ENCODE results near the gene ZNF880. TPM values are rescaled to one million over a fixed set of nuclear protein-coding genes. Genes with fewer than 3 reads are reported as not detected.

Gene ZNF880
- total RNA-seq, 4 donors from 2014 or later = 15.6 to 43.5 (median 20.9) TPM

- WGBS, 2 donors = 91 to 97% methylated on average over 6 of the region's 6 CpGs
- no peaks in the 10 kb centered on the region for H3K4me1 ChIP-seq
- TF ChIP-seq EP300 (IDR thresholded peaks at IDR 0.05) = no peak
- TF ChIP-seq, protein P1, sequence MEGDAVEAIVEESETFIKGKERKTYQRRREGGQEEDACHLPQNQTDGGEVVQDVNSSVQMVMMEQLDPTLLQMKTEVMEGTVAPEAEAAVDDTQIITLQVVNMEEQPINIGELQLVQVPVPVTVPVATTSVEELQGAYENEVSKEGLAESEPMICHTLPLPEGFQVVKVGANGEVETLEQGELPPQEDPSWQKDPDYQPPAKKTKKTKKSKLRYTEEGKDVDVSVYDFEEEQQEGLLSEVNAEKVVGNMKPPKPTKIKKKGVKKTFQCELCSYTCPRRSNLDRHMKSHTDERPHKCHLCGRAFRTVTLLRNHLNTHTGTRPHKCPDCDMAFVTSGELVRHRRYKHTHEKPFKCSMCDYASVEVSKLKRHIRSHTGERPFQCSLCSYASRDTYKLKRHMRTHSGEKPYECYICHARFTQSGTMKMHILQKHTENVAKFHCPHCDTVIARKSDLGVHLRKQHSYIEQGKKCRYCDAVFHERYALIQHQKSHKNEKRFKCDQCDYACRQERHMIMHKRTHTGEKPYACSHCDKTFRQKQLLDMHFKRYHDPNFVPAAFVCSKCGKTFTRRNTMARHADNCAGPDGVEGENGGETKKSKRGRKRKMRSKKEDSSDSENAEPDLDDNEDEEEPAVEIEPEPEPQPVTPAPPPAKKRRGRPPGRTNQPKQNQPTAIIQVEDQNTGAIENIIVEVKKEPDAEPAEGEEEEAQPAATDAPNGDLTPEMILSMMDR (IDR thresholded peaks at IDR 0.05) = no peak
- TF ChIP-seq POLR2A (IDR thresholded peaks at IDR 0.05) = no peak
- H3K27me3 ChIP-seq = no peaks in the 10 kb centered on the region
- no peak overlapping the region for H3K27ac ChIP-seq
- peaks cover 31 to 100% (median 52%) of the 10 kb centered on the region in 3 donors for H3K36me3 ChIP-seq
- DNase-seq (ENCODE audit: low spot score in 2 of 2) = no peak
- H3K4me3 ChIP-seq = no peak overlapping the region
- peaks cover 0 to 100% (median 34%) of the 10 kb centered on the region in 4 donors for H3K9me3 ChIP-seq
These were observed 40.6 kb downstream of the ZNF880 start for GRCh38 chr19:52410276-52410675.

DNA sequence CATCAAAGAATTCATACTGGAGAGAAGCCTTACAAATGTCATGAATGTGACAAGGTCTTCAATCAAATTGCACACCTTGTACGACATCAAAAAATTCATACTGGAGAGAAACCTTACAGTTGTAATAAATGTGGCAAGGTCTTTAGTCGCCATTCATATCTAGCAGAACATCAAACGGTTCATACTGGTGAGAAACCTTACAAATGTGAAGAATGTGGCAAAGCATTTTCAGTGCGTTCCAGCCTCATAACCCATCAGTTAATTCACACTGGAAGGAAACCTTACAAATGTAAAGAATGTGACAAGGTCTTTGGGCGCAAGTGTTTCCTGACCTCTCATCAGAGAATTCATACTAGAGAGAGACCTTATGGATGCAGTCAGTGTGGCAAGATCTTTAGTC, 46.0 kb downstream of the ZNF880 start:
- WGBS, 2 donors = 97 to 98% methylated on average over 5 of the region's 5 CpGs

DNA sequence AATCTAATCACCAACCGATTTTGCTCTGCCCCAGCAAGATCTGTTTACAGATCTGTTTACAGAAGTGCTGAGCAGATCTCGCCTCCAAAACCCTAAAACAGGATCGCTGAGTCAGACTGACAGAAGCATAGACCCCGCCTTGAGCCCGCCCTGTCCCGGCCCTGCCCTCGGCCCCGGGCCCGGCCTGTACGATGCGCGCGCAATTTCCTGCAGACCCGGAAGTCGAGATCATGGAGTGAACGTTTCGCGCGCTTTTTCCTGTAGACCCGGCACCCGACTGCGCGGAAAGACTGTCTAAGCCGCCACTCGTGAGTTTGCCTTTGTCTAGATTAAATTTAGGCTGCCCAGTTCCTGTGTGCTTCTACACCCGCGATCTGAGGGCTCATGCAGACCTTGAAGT, 59.2 kb downstream of the ZNF880 start, which contains the start of gene ZNF534:
TSS of gene ZNF534 (plus strand) at position 212 of the 400 bp plus-strand sequence. CDS start 2,327 bp downstream, outside the sequence.
- WGBS, 2 donors = 60 to 78% methylated on average over 27 of the region's 27 CpGs
- Histone ChIP-seq H3K27ac (no peak within 1 kb of the TSS), H3K36me3 (peaks cover 0 to 93% (median 0%) of the 10 kb centered on the region in 3 donors), H3K4me3 (no peak within 1 kb of the TSS), H3K4me1 (no peaks in the 10 kb centered on the region), H3K9me3 (peaks cover 0 to 93% (median 18%) of the 10 kb centered on the region in 4 donors), H3K27me3 (no peaks in the 10 kb centered on the region)
- no peak for DNase-seq (ENCODE audit: low spot score in 2 of 2)
- TF ChIP-seq, protein P1 (IDR thresholded peaks at IDR 0.05) = no peak
- TF ChIP-seq EP300 (IDR thresholded peaks at IDR 0.05) (no peak), POLR2A (IDR thresholded peaks at IDR 0.05) (no peak)

More for the DNA sequence above, 46.0 kb downstream of the ZNF880 start:
- H3K27me3 ChIP-seq = no peaks in the 10 kb centered on the region
- H3K4me1 ChIP-seq = no peaks in the 10 kb centered on the region
- no peak for DNase-seq (ENCODE audit: low spot score in 2 of 2)
- TF ChIP-seq EP300 (IDR thresholded peaks at IDR 0.05) (no peak), POLR2A (IDR thresholded peaks at IDR 0.05) (no peak)
- TF ChIP-seq, protein P1 (IDR thresholded peaks at IDR 0.05) = no peak
- H3K36me3 ChIP-seq = peaks cover 9 to 53% (median 10%) of the 10 kb centered on the region in 3 donors
- no peak overlapping the region for H3K27ac ChIP-seq
- no peak overlapping the region for H3K4me3 ChIP-seq
- peaks cover 6 to 100% (median 50%) of the 10 kb centered on the region in 4 donors for H3K9me3 ChIP-seq

Small RNA genes within 50 kb of the gene (small RNA-seq; reads per million reads assigned to genes)
- gene AC010332.1 = not detected

Other genes with a start within 250 kb of the ZNF880 start
- gene ZNF616, start 230.0 kb upstream of the ZNF880 start, total RNA-seq = 10 to 100 TPM in 2 of 4 donors, 1 to 10 TPM in 2; 5.4 to 18.0 (median 8.7) TPM
- gene ZNF836, start 198.3 kb upstream of the ZNF880 start, total RNA-seq = 10 to 100 TPM in 2 of 4 donors, 1 to 10 TPM in 2; 7.1 to 17.1 (median 9.8) TPM
- 100 to 1,000 TPM; 145 to 176 (median 166) TPM for gene PPP2R1A, start 179.9 kb upstream of the ZNF880 start, total RNA-seq
- gene ZNF766, start 100.3 kb upstream of the ZNF880 start, total RNA-seq = 10 to 100 TPM in 1 of 4 donors, 1 to 10 TPM in 3; 7.7 to 11.4 (median 9.0) TPM
- 10 to 100 TPM in 1 of 4 donors, 1 to 10 TPM in 3; 3.3 to 11.8 (median 6.4) TPM for gene ZNF480, start 72.8 kb upstream of the ZNF880 start, total RNA-seq
- 1 to 10 TPM; 2.7 to 7.2 (median 3.3) TPM for gene ZNF610, start 33.7 kb upstream of the ZNF880 start, total RNA-seq
- 10 to 100 TPM; 26.2 to 34.8 (median 30.7) TPM for gene ZNF528, start 27.9 kb downstream of the ZNF880 start, total RNA-seq
- gene ZNF534, start 59.2 kb downstream of the ZNF880 start, total RNA-seq = 1 to 10 TPM in 2 of 4 donors, under 1 TPM in 1, not detected in 1; 0.66 to 8.4 (median 1.9) TPM
- gene ZNF578, start 83.6 kb downstream of the ZNF880 start, total RNA-seq = 1 to 10 TPM in 2 of 4 donors, under 1 TPM in 1, not detected in 1; 0.98 to 2.9 (median 2.1) TPM
- gene ZNF808, start 157.7 kb downstream of the ZNF880 start, total RNA-seq = 10 to 100 TPM; 16.3 to 42.6 (median 21.3) TPM
- gene ZNF701, start 200.4 kb downstream of the ZNF880 start, total RNA-seq = 10 to 100 TPM; 12.8 to 28.4 (median 17.9) TPM

All from tibial nerve (tissue), 4 donors.